Naive B cell (primary cell): ENCODE measurements around the gene ACE. TPM values are rescaled to one million over a fixed set of nuclear protein-coding genes. Genes with fewer than 3 reads are reported as not detected.
A peak's percentile ranks its signal among the peaks of the same experiment; 100 is the strongest.

ENCODE experiments used
- ATAC-seq, 2 donors: fragments of 150-1000 bp; cut with Tn5 transposase; 2 replicates each; pipeline ENCODE4 v1.10.0; 2021; ENCODE audit warnings: low read depth in 2 of 2, mild to moderate bottlenecking in 2 of 2, moderate library complexity in 2 of 2
- DNase-seq: peaks from one replicate; pipeline ENCODE4 v3.0.0; 2022
- H3K27ac Mint-ChIP-seq, 6 donors: one replicate each; pipeline ENCODE4 v1.8.0; 2020 to 2022; ENCODE audit warnings: mild to moderate bottlenecking in 6 of 6, mixed read lengths in 6 of 6, moderate library complexity in 5 of 6, inconsistent platforms in 2 of 6
- H3K27me3 Mint-ChIP-seq, 3 donors: one replicate each; pipeline ENCODE4 v1.8.0; 2021 to 2022; ENCODE audit warnings: mixed read lengths in 3 of 3, mild to moderate bottlenecking in 1 of 3
- H3K36me3 Mint-ChIP-seq, 2 donors: one replicate each; pipeline ENCODE4 v1.8.0; 2020 to 2022; ENCODE audit warnings: mixed read lengths in 2 of 2, inconsistent platforms in 1 of 2, mild to moderate bottlenecking in 1 of 2
- H3K4me1 Mint-ChIP-seq, 3 donors: one replicate each; pipeline ENCODE4 v1.8.0; 2020 to 2022; ENCODE audit warnings: mixed read lengths in 3 of 3, inconsistent platforms in 1 of 3, mild to moderate bottlenecking in 1 of 3, moderate library complexity in 1 of 3
- H3K4me3 Mint-ChIP-seq, 8 donors: one replicate each; pipeline ENCODE4 v1.8.0; 2020 to 2022; ENCODE audit warnings: mild to moderate bottlenecking in 8 of 8, mixed read lengths in 8 of 8, moderate library complexity in 8 of 8, inconsistent platforms in 2 of 8
- H3K9me3 Mint-ChIP-seq, 7 donors: one replicate each; pipeline ENCODE4 v1.8.0; 2020 to 2022; ENCODE audit warnings: mixed read lengths in 7 of 7, mild to moderate bottlenecking in 5 of 7, inconsistent platforms in 2 of 7, moderate library complexity in 1 of 7
- polyA plus RNA-seq, 6 donors: library from polyadenylated mRNA; unstranded; fragments of 300-500 nt; fragmentation: Illumina TruSeq; gene quantifications; one replicate each; pipeline ENCODE4 v1.2.3, GENCODE V29; 2021; ENCODE audit warnings: low read depth in 6 of 6

ACE gene
- polyA plus RNA-seq, 6 donors from 2014 or later: not detected

- H3K9me3 Mint-ChIP-seq: peaks cover 0 to 5% (median 0%) of the 10 kb centered on the region in 7 donors
- H3K36me3 Mint-ChIP-seq: peaks cover 0 to 8% of the 10 kb centered on the region in 2 donors
- H3K4me3 Mint-ChIP-seq: peak within 1 kb of the TSS in 5 of 8 donors; percentile 34 to 84 (median 61)
- peaks cover 0 to 14% (median 7%) of the 10 kb centered on the region in 3 donors for H3K4me1 Mint-ChIP-seq
- DNase-seq (no peak), ATAC-seq (no peak)
- H3K27ac Mint-ChIP-seq: peak within 1 kb of the TSS in 3 of 6 donors; percentile 33 to 75 (median 62)
- peaks cover 36 to 78% (median 58%) of the 10 kb centered on the region in 3 donors for H3K27me3 Mint-ChIP-seq
These were observed 46.5 kb downstream of the ACE start, which contains the start of gene KCNH6 for GRCh38 chr17:63523253-63523855. Gene KCNH6 (plus strand): TSS chr17:63523358. CDS start chr17:63523414, 56 bp downstream.

GRCh38 chr17:63524051-63524450 lies 47.2 kb downstream of the ACE start:
- peaks cover 0 to 8% of the 10 kb centered on the region in 2 donors for H3K36me3 Mint-ChIP-seq
- H3K9me3 Mint-ChIP-seq: peaks cover 0 to 5% (median 0%) of the 10 kb centered on the region in 7 donors
- H3K27me3 Mint-ChIP-seq: peaks cover 33 to 73% (median 55%) of the 10 kb centered on the region in 3 donors
- DNase-seq (no peak), ATAC-seq (no peak)
- peaks cover 0 to 14% (median 7%) of the 10 kb centered on the region in 3 donors for H3K4me1 Mint-ChIP-seq
- peak overlapping the region in 1 of 6 donors; percentile 75 for H3K27ac Mint-ChIP-seq
- H3K4me3 Mint-ChIP-seq: peak overlapping the region in 4 of 8 donors; percentile 34 to 63 (median 54)

- Mint-ChIP-seq H3K4me1 (peaks cover 4 to 14% (median 7%) of the 10 kb centered on the region in 3 donors), H3K27me3 (peaks cover 30 to 61% (median 55%) of the 10 kb centered on the region in 3 donors), H3K4me3 (peak overlapping the region in 1 of 8 donors; percentile 15), H3K36me3 (peaks cover 0 to 8% of the 10 kb centered on the region in 2 donors), H3K9me3 (peaks cover 0 to 5% (median 0%) of the 10 kb centered on the region in 7 donors), H3K27ac (no peak overlapping the region)
- ATAC-seq (no peak), DNase-seq (no peak)
These were observed 48.5 kb downstream of the ACE start for GRCh38 chr17:63525190-63525946.

GRCh38 chr17:63526861-63527260 lies 50.0 kb downstream of the ACE start:
- ATAC-seq (no peak), DNase-seq (no peak)
- peak overlapping the region in 1 of 8 donors; percentile 55 for H3K4me3 Mint-ChIP-seq
- peaks cover 0 to 5% (median 0%) of the 10 kb centered on the region in 7 donors for H3K9me3 Mint-ChIP-seq
- peaks cover 0 to 8% of the 10 kb centered on the region in 2 donors for H3K36me3 Mint-ChIP-seq
- peak overlapping the region in 1 of 6 donors; percentile 94 for H3K27ac Mint-ChIP-seq
- H3K27me3 Mint-ChIP-seq: peaks cover 19 to 46% (median 40%) of the 10 kb centered on the region in 3 donors
- H3K4me1 Mint-ChIP-seq: peaks cover 4 to 14% (median 7%) of the 10 kb centered on the region in 3 donors

- Mint-ChIP-seq H3K36me3 (peaks cover 0 to 8% of the 10 kb centered on the region in 2 donors), H3K9me3 (peaks cover 0 to 5% (median 0%) of the 10 kb centered on the region in 7 donors), H3K4me1 (peaks cover 4 to 14% (median 7%) of the 10 kb centered on the region in 3 donors), H3K4me3 (no peak overlapping the region), H3K27ac (no peak overlapping the region), H3K27me3 (peaks cover 14 to 37% (median 33%) of the 10 kb centered on the region in 3 donors)
- ATAC-seq (no peak), DNase-seq (no peak)
These were observed 51.3 kb downstream of the ACE start for GRCh38 chr17:63528183-63528582.

- Mint-ChIP-seq H3K9me3 (no peaks in the 10 kb centered on the region), H3K27me3 (peaks cover 7 to 34% (median 27%) of the 10 kb centered on the region in 3 donors), H3K4me1 (peaks cover 0 to 4% (median 0%) of the 10 kb centered on the region in 3 donors), H3K36me3 (no peaks in the 10 kb centered on the region), H3K4me3 (no peak overlapping the region), H3K27ac (peak overlapping the region in 1 of 6 donors; percentile 87)
- DNase-seq: no peak
- ATAC-seq: no peak
These were observed 53.1 kb downstream of the ACE start for GRCh38 chr17:63529711-63530556.

GRCh38 chr17:63530557-63531021 lies 53.7 kb downstream of the ACE start:
- no peak overlapping the region for H3K27ac Mint-ChIP-seq
- H3K4me1 Mint-ChIP-seq: peaks cover 0 to 4% (median 4%) of the 10 kb centered on the region in 3 donors

GRCh38 chr17:63531022-63531965 lies 54.4 kb downstream of the ACE start:
- Mint-ChIP-seq H3K4me3 (no peak overlapping the region), H3K4me1 (peaks cover 0 to 4% (median 4%) of the 10 kb centered on the region in 3 donors), H3K9me3 (no peaks in the 10 kb centered on the region), H3K27ac (peak overlapping the region in 1 of 6 donors; percentile 18), H3K27me3 (peaks cover 4 to 36% (median 34%) of the 10 kb centered on the region in 3 donors), H3K36me3 (no peaks in the 10 kb centered on the region)
- ATAC-seq: no peak
- DNase-seq: no peak

More at GRCh38 chr17:63530557-63531021, 53.7 kb downstream of the ACE start:
- Mint-ChIP-seq H3K27me3 (peaks cover 6 to 34% (median 27%) of the 10 kb centered on the region in 3 donors), H3K4me3 (no peak overlapping the region), H3K36me3 (no peaks in the 10 kb centered on the region), H3K9me3 (no peaks in the 10 kb centered on the region)
- ATAC-seq (no peak), DNase-seq (no peak)

GRCh38 chr17:63533433-63534077 lies 56.7 kb downstream of the ACE start:
- no peak for ATAC-seq
- Mint-ChIP-seq H3K36me3 (no peaks in the 10 kb centered on the region), H3K4me3 (no peak overlapping the region), H3K9me3 (no peaks in the 10 kb centered on the region), H3K27me3 (peaks cover 9 to 42% (median 40%) of the 10 kb centered on the region in 3 donors), H3K4me1 (peaks cover 5 to 12% (median 7%) of the 10 kb centered on the region in 3 donors), H3K27ac (no peak overlapping the region)
- DNase-seq: no peak

GRCh38 chr17:63534078-63534570 lies 57.3 kb downstream of the ACE start:
- DNase-seq: no peak
- peaks cover 7 to 15% (median 10%) of the 10 kb centered on the region in 3 donors for H3K4me1 Mint-ChIP-seq
- no peak overlapping the region for H3K27ac Mint-ChIP-seq
- no peaks in the 10 kb centered on the region for H3K36me3 Mint-ChIP-seq
- ATAC-seq: no peak
- H3K27me3 Mint-ChIP-seq: peaks cover 14 to 48% (median 46%) of the 10 kb centered on the region in 3 donors
- no peaks in the 10 kb centered on the region for H3K9me3 Mint-ChIP-seq
- H3K4me3 Mint-ChIP-seq: no peak overlapping the region

- Mint-ChIP-seq H3K9me3 (no peaks in the 10 kb centered on the region), H3K27me3 (peaks cover 21 to 56% (median 54%) of the 10 kb centered on the region in 3 donors), H3K36me3 (no peaks in the 10 kb centered on the region), H3K4me1 (peaks cover 7 to 12% (median 11%) of the 10 kb centered on the region in 3 donors), H3K27ac (peak overlapping the region in 1 of 6 donors; percentile 67), H3K4me3 (peak overlapping the region in 1 of 8 donors; percentile 54)
- ATAC-seq (no peak), DNase-seq (no peak)
These were observed 58.1 kb downstream of the ACE start for GRCh38 chr17:63534816-63535455.
